ENCODE data around the gene FREM1.

- TF ChIP-seq, protein P1, sequence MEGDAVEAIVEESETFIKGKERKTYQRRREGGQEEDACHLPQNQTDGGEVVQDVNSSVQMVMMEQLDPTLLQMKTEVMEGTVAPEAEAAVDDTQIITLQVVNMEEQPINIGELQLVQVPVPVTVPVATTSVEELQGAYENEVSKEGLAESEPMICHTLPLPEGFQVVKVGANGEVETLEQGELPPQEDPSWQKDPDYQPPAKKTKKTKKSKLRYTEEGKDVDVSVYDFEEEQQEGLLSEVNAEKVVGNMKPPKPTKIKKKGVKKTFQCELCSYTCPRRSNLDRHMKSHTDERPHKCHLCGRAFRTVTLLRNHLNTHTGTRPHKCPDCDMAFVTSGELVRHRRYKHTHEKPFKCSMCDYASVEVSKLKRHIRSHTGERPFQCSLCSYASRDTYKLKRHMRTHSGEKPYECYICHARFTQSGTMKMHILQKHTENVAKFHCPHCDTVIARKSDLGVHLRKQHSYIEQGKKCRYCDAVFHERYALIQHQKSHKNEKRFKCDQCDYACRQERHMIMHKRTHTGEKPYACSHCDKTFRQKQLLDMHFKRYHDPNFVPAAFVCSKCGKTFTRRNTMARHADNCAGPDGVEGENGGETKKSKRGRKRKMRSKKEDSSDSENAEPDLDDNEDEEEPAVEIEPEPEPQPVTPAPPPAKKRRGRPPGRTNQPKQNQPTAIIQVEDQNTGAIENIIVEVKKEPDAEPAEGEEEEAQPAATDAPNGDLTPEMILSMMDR (IDR thresholded peaks at IDR 0.05), result no peak
- TF ChIP-seq POLR2A (IDR thresholded peaks at IDR 0.05) (no peak), POLR2AphosphoS5 (IDR thresholded peaks at IDR 0.05) (no peak)
These were observed 22.0 kb downstream of the FREM1 start for GRCh38 chr9:14888272-14888671.
